ENCODE measurements around the gene ANTXR1.

ANTXR1 gene

GRCh38 chr2:69139778-69140670 is 127.0 kb downstream of the ANTXR1 start:
- no peak for DNase-seq

- no peak for DNase-seq
Measured at GRCh38 chr2:69141061-69141460, 128.1 kb downstream of the ANTXR1 start.

GRCh38 chr2:69143748-69144360 is 130.9 kb downstream of the ANTXR1 start:
- no peak for DNase-seq

- DNase-seq, result no peak
Measured at GRCh38 chr2:69145204-69145603, 132.2 kb downstream of the ANTXR1 start.

GRCh38 chr2:69147841-69148533 is 135.0 kb downstream of the ANTXR1 start:
- DNase-seq, result no peak

- no peak for DNase-seq
Measured at GRCh38 chr2:69149631-69150215, 136.7 kb downstream of the ANTXR1 start.

GRCh38 chr2:69151931-69152330 is 139.0 kb downstream of the ANTXR1 start:
- DNase-seq, result no peak

- DNase-seq, result no peak
Measured at GRCh38 chr2:69152847-69153583, 140.0 kb downstream of the ANTXR1 start.

- DNase-seq, result no peak
Measured at GRCh38 chr2:69154106-69154505, 141.1 kb downstream of the ANTXR1 start.

- DNase-seq, result no peak
Measured at GRCh38 chr2:69156624-69157023, 143.6 kb downstream of the ANTXR1 start.

- no peak for DNase-seq
Measured at GRCh38 chr2:69157441-69157840, 144.5 kb downstream of the ANTXR1 start.

- DNase-seq, result no peak
Measured at GRCh38 chr2:69159986-69160385, 147.0 kb downstream of the ANTXR1 start.

GRCh38 chr2:69162057-69162456 is 149.1 kb downstream of the ANTXR1 start:
- no peak for DNase-seq

- DNase-seq, result no peak
Measured at GRCh38 chr2:69163109-69163508, 150.1 kb downstream of the ANTXR1 start.

- no peak for DNase-seq
Measured at GRCh38 chr2:69163556-69163955, 150.6 kb downstream of the ANTXR1 start.

- no peak for DNase-seq
Measured at GRCh38 chr2:69164061-69164778, 151.2 kb downstream of the ANTXR1 start.

- no peak for DNase-seq
Measured at GRCh38 chr2:69165091-69165880, 152.3 kb downstream of the ANTXR1 start.

GRCh38 chr2:69166465-69166811 is 153.5 kb downstream of the ANTXR1 start:
- no peak for DNase-seq

GRCh38 chr2:69166812-69167468 is 154.0 kb downstream of the ANTXR1 start:
- DNase-seq, result no peak

- DNase-seq, result no peak
Measured at GRCh38 chr2:69167469-69167822, 154.5 kb downstream of the ANTXR1 start.

All from SHP77 treated with DMSO at 0.1 percent for 48 hours (cell line).